ENCODE data around the gene EVC.

Gene EVC

DNA sequence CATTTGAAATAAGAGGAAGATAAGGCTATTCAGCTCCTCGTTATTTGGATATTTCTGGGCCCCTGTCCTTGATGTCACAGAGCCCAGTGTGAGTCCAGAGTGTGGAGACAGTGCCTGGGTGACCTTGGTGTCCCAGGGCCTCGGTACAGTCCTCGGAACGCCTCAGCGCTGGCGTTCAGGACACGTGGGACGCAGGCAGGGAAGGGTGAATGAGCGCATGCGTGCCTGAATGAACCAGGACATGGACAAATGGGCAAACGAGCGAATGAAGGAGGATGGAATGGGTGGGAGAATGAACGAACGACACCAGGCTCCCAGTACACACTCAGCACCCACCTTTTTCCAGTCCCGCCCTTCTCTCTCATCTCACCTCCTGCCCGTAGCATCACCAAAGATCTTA lies 44.2 kb downstream of the EVC start:
- TF ChIP-seq L3MBTL2 (conservative IDR thresholded peaks at IDR 0.05) (no peak), FOXK2 (IDR thresholded peaks at IDR 0.05) (no peak), LEF1 (IDR thresholded peaks at IDR 0.05; ENCODE audit: borderline replicate concordance) (no peak), ELF4 (IDR thresholded peaks at IDR 0.05) (no peak), BHLHE40 (IDR thresholded peaks at IDR 0.05; ENCODE audit: borderline replicate concordance) (no peak), ZNF384 (IDR thresholded peaks at IDR 0.05) (no peak), PKNOX1 (IDR thresholded peaks at IDR 0.05) (no peak), ARNT (IDR thresholded peaks at IDR 0.05) (no peak), FOXA1 (IDR thresholded peaks at IDR 0.05) (no peak), CTBP1 (IDR thresholded peaks at IDR 0.05; ENCODE audit: borderline replicate concordance) (no peak), SUZ12 (IDR thresholded peaks at IDR 0.05) (no peak), FOXM1 (IDR thresholded peaks at IDR 0.05; ENCODE audit: borderline replicate concordance) (no peak), SP1 (IDR thresholded peaks at IDR 0.05) (no peak), NFRKB (IDR thresholded peaks at IDR 0.05) (no peak), TARDBP (IDR thresholded peaks at IDR 0.05) (no peak), HDGF (IDR thresholded peaks at IDR 0.05; ENCODE audit: borderline replicate concordance) (no peak)
- CTCF ChIA-PET, result no interaction called here
- DNase-seq (ENCODE audit: extremely low spot score), result no peak
- POLR2A ChIA-PET, result no interaction called here

DNA sequence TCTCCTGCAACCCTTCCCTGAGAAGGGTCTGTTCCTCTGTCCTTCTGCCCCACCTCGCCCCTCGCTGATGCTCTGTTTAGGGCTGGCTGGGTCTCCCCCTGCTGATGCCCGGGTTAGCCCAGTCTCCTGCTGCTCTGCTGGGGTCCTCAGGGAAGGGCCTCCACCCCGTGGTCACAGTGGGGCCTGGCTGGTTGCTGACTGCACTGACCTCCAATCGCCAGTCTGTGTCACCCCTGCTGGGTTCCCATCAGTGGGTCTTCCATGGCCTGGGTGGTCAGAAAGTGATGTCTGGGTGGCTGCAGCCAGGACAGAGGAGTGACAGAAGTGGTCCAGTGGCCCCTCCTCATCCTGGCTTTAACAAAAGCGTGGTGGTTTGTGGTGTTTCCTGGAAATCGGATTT lies 44.7 kb downstream of the EVC start:
- CTCF ChIA-PET, result no interaction called here
- TF ChIP-seq FOXK2 (IDR thresholded peaks at IDR 0.05) (no peak), SUZ12 (IDR thresholded peaks at IDR 0.05) (no peak), SP1 (IDR thresholded peaks at IDR 0.05) (no peak), BHLHE40 (IDR thresholded peaks at IDR 0.05; ENCODE audit: borderline replicate concordance) (no peak), NFRKB (IDR thresholded peaks at IDR 0.05) (no peak), ZNF384 (IDR thresholded peaks at IDR 0.05) (no peak), TARDBP (IDR thresholded peaks at IDR 0.05) (no peak), LEF1 (IDR thresholded peaks at IDR 0.05; ENCODE audit: borderline replicate concordance) (no peak)
- DNase-seq (ENCODE audit: extremely low spot score), result no peak
- POLR2A ChIA-PET, result no interaction called here

DNA sequence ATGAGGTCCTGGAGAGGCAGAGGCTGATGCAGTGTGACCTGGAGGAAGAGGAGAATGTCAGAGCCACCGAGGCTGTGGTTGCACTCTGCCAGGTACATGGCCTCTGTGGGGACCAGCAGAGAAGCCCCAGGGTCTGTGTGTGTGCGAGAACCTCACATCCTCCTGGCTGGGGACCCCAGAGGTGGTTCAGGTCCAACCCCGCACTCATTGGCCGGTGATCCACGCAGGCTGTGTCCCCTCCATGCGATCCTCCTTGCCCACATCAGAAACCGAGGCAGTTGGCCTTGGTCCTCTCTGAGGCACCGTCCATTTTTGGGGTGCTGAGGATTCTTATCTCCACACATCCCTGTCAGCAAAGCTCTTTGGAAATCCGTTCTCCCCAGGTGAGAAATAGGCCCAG lies 45.3 kb downstream of the EVC start:
- CTCF ChIA-PET, result no interaction called here
- TF ChIP-seq CTBP1 (IDR thresholded peaks at IDR 0.05; ENCODE audit: borderline replicate concordance) (no peak), L3MBTL2 (conservative IDR thresholded peaks at IDR 0.05) (no peak), HDGF (IDR thresholded peaks at IDR 0.05; ENCODE audit: borderline replicate concordance) (no peak), ARNT (IDR thresholded peaks at IDR 0.05) (no peak), SUZ12 (IDR thresholded peaks at IDR 0.05) (no peak), TARDBP (IDR thresholded peaks at IDR 0.05) (no peak), FOXA1 (IDR thresholded peaks at IDR 0.05) (no peak), PKNOX1 (IDR thresholded peaks at IDR 0.05) (no peak), ZNF384 (IDR thresholded peaks at IDR 0.05) (no peak), FOXK2 (IDR thresholded peaks at IDR 0.05) (no peak), BHLHE40 (IDR thresholded peaks at IDR 0.05; ENCODE audit: borderline replicate concordance) (no peak), ELF4 (IDR thresholded peaks at IDR 0.05) (no peak), NFRKB (IDR thresholded peaks at IDR 0.05) (no peak), LEF1 (IDR thresholded peaks at IDR 0.05; ENCODE audit: borderline replicate concordance) (no peak), FOXM1 (IDR thresholded peaks at IDR 0.05; ENCODE audit: borderline replicate concordance) (no peak), SP1 (IDR thresholded peaks at IDR 0.05) (no peak)
- no peak for DNase-seq (ENCODE audit: extremely low spot score)
- POLR2A ChIA-PET, result no interaction called here

- TF ChIP-seq NFRKB (IDR thresholded peaks at IDR 0.05) (no peak), BHLHE40 (IDR thresholded peaks at IDR 0.05; ENCODE audit: borderline replicate concordance) (no peak), ELF4 (IDR thresholded peaks at IDR 0.05) (no peak), SP1 (IDR thresholded peaks at IDR 0.05) (no peak), LEF1 (IDR thresholded peaks at IDR 0.05; ENCODE audit: borderline replicate concordance) (no peak), TARDBP (IDR thresholded peaks at IDR 0.05) (no peak), PKNOX1 (IDR thresholded peaks at IDR 0.05) (no peak), CTBP1 (IDR thresholded peaks at IDR 0.05; ENCODE audit: borderline replicate concordance) (no peak)
- ChIA-PET CTCF (no interaction called here), POLR2A (no interaction called here)
- no peak for DNase-seq (ENCODE audit: extremely low spot score)
Observed at GRCh38 chr4:5757091-5757490, 46.1 kb downstream of the EVC start.

DNA sequence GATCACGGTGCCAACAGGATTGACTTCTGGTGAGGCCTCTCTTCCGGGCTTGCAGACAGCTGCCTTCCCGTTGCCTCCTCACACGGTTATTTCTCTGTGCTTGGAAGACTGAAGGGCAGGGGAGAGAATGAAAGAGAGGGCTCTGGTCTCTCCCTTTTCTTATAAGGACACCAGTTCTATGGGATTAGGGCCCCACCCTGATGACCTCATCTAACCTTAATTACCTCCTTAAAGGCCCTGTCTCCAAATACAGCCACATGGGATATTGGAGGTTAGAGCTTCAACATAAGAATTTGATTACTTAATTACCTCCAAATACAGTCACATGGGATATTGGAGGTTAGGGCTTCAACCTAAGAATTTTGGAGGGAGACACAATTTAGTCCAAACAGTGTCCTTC lies 46.5 kb downstream of the EVC start:
- TF ChIP-seq BHLHE40 (IDR thresholded peaks at IDR 0.05; ENCODE audit: borderline replicate concordance) (no peak), FOXK2 (IDR thresholded peaks at IDR 0.05) (no peak), SUZ12 (IDR thresholded peaks at IDR 0.05) (no peak), L3MBTL2 (conservative IDR thresholded peaks at IDR 0.05) (no peak), PKNOX1 (IDR thresholded peaks at IDR 0.05) (no peak), NFRKB (IDR thresholded peaks at IDR 0.05) (no peak), TARDBP (IDR thresholded peaks at IDR 0.05) (no peak)
- ChIA-PET CTCF (no interaction called here), POLR2A (no interaction called here)
- DNase-seq (ENCODE audit: extremely low spot score), result no peak

GRCh38 chr4:5757954-5758353 lies 47.0 kb downstream of the EVC start:
- ChIA-PET CTCF (no interaction called here), POLR2A (no interaction called here)
- TF ChIP-seq NFRKB (IDR thresholded peaks at IDR 0.05) (no peak), FOXK2 (IDR thresholded peaks at IDR 0.05) (no peak), SP1 (IDR thresholded peaks at IDR 0.05) (no peak), BHLHE40 (IDR thresholded peaks at IDR 0.05; ENCODE audit: borderline replicate concordance) (no peak), SUZ12 (IDR thresholded peaks at IDR 0.05) (no peak), TARDBP (IDR thresholded peaks at IDR 0.05) (no peak), ARNT (IDR thresholded peaks at IDR 0.05) (no peak), CTBP1 (IDR thresholded peaks at IDR 0.05; ENCODE audit: borderline replicate concordance) (no peak), LEF1 (IDR thresholded peaks at IDR 0.05; ENCODE audit: borderline replicate concordance) (no peak)
- DNase-seq (ENCODE audit: extremely low spot score), result no peak
